GM10266 (cell line): Measurements from ENCODE around the gene LILRA1.
A peak's percentile ranks its signal among the peaks of the same experiment; 100 is the strongest.
"Not testable (repeated sequence)": the region's sequence is repeated elsewhere in the genome, so short reads cannot be mapped to it uniquely, and the experiment has no call there.

ENCODE experiments used
- DNase-seq: peaks from one replicate; pipeline ENCODE4 v3.0.0; 2012; ENCODE audit errors: extremely low spot score
- CTCF ChIP-seq: IDR thresholded peaks from 2 replicates; pipeline ENCODE4 v1.5.1; 2012; ENCODE audit warnings: mild to moderate bottlenecking, low read depth; ENCODE audit not compliant: control insufficient read depth, insufficient read depth; ENCODE audit errors: missing control alignments

LILRA1 gene

GRCh38 chr19:54620464-54620863 lies 27.0 kb downstream of the LILRA1 start:
- no peak for DNase-seq
- TF ChIP-seq CTCF, result no peak

- no peak for TF ChIP-seq CTCF
- DNase-seq, result no peak
Measured at GRCh38 chr19:54622431-54622830, 29.0 kb downstream of the LILRA1 start.

- not testable (repeated sequence) for DNase-seq
Measured at GRCh38 chr19:54624234-54624633, 30.8 kb downstream of the LILRA1 start.

- DNase-seq, result not testable (repeated sequence)
Measured at GRCh38 chr19:54624934-54625730, 31.7 kb downstream of the LILRA1 start.

GRCh38 chr19:54626757-54627156 lies 33.3 kb downstream of the LILRA1 start:
- no peak for TF ChIP-seq CTCF
- no peak for DNase-seq

GRCh38 chr19:54627912-54628311 lies 34.5 kb downstream of the LILRA1 start:
- DNase-seq, result not testable (repeated sequence)

- DNase-seq, result not testable (repeated sequence)
Measured at GRCh38 chr19:54630262-54630661, 36.8 kb downstream of the LILRA1 start, which contains the start of gene LILRB1. LILRB1 (plus strand) TSS chr19:54630484; CDS start chr19:54631074, 590 bp downstream.

GRCh38 chr19:54630782-54631181 lies 37.4 kb downstream of the LILRA1 start:
- DNase-seq, result peak; percentile 23
- TF ChIP-seq CTCF, result no peak

- DNase-seq, result not testable (repeated sequence)
Measured at GRCh38 chr19:54631489-54632337, 38.3 kb downstream of the LILRA1 start.

GRCh38 chr19:54632517-54632916 lies 39.1 kb downstream of the LILRA1 start:
- DNase-seq, result not testable (repeated sequence)
